ENCODE measurements around the gene IL18BP. TPM values are rescaled to one million over a fixed set of nuclear protein-coding genes. Genes with fewer than 3 reads are reported as not detected.

The IL18BP gene
- total RNA-seq (10 to 100 TPM; 15.1 to 19.6 TPM), polyA plus RNA-seq (10 to 100 TPM in 1 of 3 donors, 1 to 10 TPM in 2; 7.4 to 15.8 (median 8.6) TPM), total RNA-seq (11.9 to 18.7 (median 16.1) reads per million in 6 experiments)

- DNase-seq (peak in 7 of 10 donors; percentile 7 to 44 (median 25)), ATAC-seq (peak; percentile 76 to 92)
- no peaks in the 10 kb centered on the region for H3K27me3 Mint-ChIP-seq
- H3K27ac Mint-ChIP-seq, result peak within 1 kb of the TSS; percentile 95 to 99 (median 98)
- peaks cover 3 to 26% (median 4%) of the 10 kb centered on the region in 3 donors for H3K36me3 Mint-ChIP-seq
- H3K4me1 Mint-ChIP-seq, result peaks cover 26 to 43% (median 39%) of the 10 kb centered on the region in 4 donors
- H3K4me3 Mint-ChIP-seq, result peak within 1 kb of the TSS; percentile 85 to 96 (median 92)
- POLR2A ChIA-PET, result interaction anchor here (0.7 to 1.4 kb wide), 3 partner anchors 22 to 70 kb away, joined by 3 to 4 read pairs (median 3); partner anchors contain the start of genes RNF121 and XNDC1N
- H3K9me3 Mint-ChIP-seq, result no peaks in the 10 kb centered on the region
These were observed at the start of gene IL18BP for GRCh38 chr11:71998649-71999310. TSS of gene IL18BP (plus strand) at chr11:71998909. CDS start at chr11:71999985, 1,076 bp downstream.

DNA sequence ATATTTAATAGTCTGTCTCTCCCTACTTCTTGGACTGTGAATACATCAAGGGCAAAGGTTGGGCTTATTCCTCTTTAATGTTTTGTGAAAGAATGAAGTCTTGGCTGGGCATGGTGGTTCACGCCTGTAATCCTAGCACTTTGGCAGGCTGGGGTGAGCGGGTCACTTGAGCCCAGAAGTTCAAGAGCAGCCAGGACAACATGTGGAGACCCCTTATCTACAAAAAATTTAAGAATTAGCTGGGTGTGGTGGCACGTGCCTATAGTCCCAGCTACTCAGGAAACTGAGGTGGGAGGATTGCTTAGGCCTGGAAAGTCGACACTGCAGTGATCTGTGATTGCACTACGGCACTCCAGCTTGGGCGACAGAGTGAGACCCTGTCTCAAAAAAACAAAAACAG lies 49.7 kb upstream of the IL18BP start:
- no peak for DNase-seq
- Mint-ChIP-seq H3K27ac (peak overlapping the region in 1 of 10 donors; percentile 19), H3K27me3 (no peaks in the 10 kb centered on the region), H3K36me3 (peaks cover 0 to 21% (median 0%) of the 10 kb centered on the region in 3 donors), H3K4me3 (peak overlapping the region in 1 of 10 donors; percentile 56), H3K4me1 (peaks cover 13 to 26% (median 22%) of the 10 kb centered on the region in 4 donors), H3K9me3 (no peaks in the 10 kb centered on the region)
- POLR2A ChIA-PET, result no interaction called here
- no peak for ATAC-seq

- peaks cover 11 to 44% (median 29%) of the 10 kb centered on the region in 4 donors for H3K4me1 Mint-ChIP-seq
These were observed 46.9 kb upstream of the IL18BP start for GRCh38 chr11:71951741-71952310.

DNA sequence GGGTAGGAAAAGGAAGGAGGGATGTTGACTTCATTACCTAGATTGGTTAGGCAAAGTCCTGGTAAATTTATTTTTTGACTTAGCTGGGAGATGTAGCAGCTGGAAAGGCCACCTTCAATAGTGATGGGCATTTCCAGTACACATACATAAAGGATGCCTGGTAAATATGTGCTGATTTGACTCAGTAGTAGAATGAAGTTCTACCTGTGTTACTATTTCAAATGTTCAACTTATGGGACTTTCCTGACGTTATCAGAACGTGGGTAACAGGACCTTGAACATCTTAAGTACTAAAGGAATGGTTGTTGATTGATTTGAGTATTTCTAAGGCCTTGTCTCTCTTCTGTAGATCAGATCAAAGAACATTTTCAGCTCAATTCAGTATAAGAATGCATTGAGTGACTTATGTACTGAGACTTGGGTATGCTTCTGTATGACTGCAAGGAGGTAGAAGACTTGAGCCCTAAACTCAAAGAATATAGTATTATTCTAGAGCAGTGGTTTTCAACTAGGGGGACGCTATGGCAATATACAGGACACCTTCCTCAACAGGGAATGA lies 42.7 kb upstream of the IL18BP start:
- no peak for DNase-seq
- POLR2A ChIA-PET, result no interaction called here
- Mint-ChIP-seq H3K27me3 (no peaks in the 10 kb centered on the region), H3K9me3 (no peaks in the 10 kb centered on the region), H3K4me1 (peaks cover 10 to 40% (median 25%) of the 10 kb centered on the region in 4 donors), H3K4me3 (no peak overlapping the region), H3K36me3 (peaks cover 5 to 26% (median 6%) of the 10 kb centered on the region in 3 donors), H3K27ac (peak overlapping the region in 4 of 10 donors; percentile 22 to 34 (median 24))
- no peak for ATAC-seq

More at GRCh38 chr11:71951741-71952310, 46.9 kb upstream of the IL18BP start:
- no peak for DNase-seq
- no peak overlapping the region for H3K4me3 Mint-ChIP-seq
- H3K9me3 Mint-ChIP-seq, result no peaks in the 10 kb centered on the region
- no peak for ATAC-seq
- POLR2A ChIA-PET, result interaction anchor here (0.7 kb wide), 1 partner anchor 91 kb away, joined by 3 read pairs; no protein-coding TSS in a partner anchor
- H3K36me3 Mint-ChIP-seq, result peaks cover 0 to 8% (median 0%) of the 10 kb centered on the region in 3 donors
- H3K27me3 Mint-ChIP-seq, result no peaks in the 10 kb centered on the region
- no peak overlapping the region for H3K27ac Mint-ChIP-seq

DNA sequence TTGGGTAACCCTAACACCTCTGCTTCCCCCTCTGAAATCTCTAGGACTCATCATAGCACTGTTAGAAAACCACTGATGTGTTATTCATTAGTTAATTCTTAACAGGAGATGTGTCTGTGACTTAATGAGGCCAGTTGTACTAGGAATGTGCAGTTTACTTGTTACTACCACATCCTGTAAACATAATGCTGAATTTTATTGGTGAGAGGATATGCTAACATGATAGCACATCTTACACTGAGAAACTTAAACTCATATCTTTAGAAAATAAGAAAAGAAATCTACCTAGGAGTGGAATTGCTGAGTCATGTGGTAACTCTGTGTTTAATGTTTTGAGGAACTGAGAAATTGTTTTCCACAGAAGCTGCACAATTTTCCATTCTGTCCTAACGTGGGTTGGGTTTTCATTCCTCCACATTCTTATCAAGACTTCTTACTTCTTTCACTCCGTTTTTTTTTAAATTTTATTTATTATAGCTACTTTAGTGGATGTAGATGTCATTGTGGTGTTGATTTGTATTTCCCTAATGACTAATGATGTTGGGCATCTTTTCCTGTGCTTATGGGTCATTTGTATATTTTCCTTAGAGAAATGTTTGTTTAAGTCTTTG lies 36.2 kb upstream of the IL18BP start:
- POLR2A ChIA-PET, result interaction anchor here (0.7 kb wide), 1 partner anchor 18 kb away, joined by 5 read pairs; no protein-coding TSS in a partner anchor
- H3K4me1 Mint-ChIP-seq, result peaks cover 0 to 10% (median 2%) of the 10 kb centered on the region in 4 donors

DNA sequence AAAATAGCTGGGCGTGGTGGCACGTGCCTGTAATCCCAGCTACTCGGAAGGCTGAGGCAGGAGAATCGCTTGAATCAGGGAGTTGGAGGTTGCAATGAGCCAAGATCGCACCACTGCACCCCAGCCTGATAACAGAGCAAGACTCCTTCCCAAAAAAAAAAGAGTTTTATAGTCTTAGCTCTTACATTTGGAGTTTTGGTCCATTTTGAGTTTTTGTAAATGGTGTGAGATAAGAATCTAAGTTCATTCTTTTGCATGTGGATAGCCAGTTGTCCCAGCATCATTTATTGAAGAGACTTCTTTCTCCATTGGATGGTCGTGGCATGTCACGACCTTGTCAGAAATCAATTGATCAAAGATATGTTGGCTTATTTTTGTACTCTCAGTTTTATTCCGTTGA lies 35.2 kb upstream of the IL18BP start:
- POLR2A ChIA-PET, result no interaction called here
- Mint-ChIP-seq H3K4me3 (no peak overlapping the region), H3K27ac (peak overlapping the region in 1 of 10 donors; percentile 21), H3K36me3 (peaks cover 10 to 70% (median 25%) of the 10 kb centered on the region in 3 donors), H3K9me3 (no peaks in the 10 kb centered on the region), H3K4me1 (peaks cover 0 to 10% (median 0%) of the 10 kb centered on the region in 4 donors), H3K27me3 (no peaks in the 10 kb centered on the region)
- DNase-seq (no peak), ATAC-seq (no peak)

More for the DNA sequence above, 36.2 kb upstream of the IL18BP start:
- no peak for ATAC-seq
- no peak for DNase-seq
- Mint-ChIP-seq H3K4me3 (no peak overlapping the region), H3K36me3 (peaks cover 7 to 63% (median 25%) of the 10 kb centered on the region in 3 donors), H3K9me3 (no peaks in the 10 kb centered on the region), H3K27me3 (no peaks in the 10 kb centered on the region), H3K27ac (peak overlapping the region in 2 of 10 donors; percentile 2 to 33)

DNA sequence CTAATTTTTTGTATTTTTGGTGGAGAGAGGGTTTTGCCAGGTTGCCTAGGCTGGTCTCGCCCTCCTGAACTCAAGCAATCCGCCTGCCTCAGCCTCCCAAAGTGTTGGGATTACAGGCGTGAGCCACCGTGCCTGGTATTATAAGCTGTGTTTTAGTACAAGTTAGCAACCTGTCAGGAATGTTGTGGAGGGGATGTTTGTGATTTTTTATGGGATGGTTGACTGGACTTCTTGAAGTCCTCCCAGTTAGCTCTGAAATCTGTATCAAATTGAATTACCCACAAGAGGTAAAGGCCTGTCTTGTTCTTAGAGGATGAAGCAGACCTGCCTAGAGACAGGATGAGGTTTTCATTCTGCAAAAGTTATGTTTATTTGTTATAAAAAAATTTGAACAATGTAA lies 34.1 kb upstream of the IL18BP start:
- DNase-seq (no peak), ATAC-seq (no peak)
- Mint-ChIP-seq H3K27me3 (no peaks in the 10 kb centered on the region), H3K4me3 (no peak overlapping the region), H3K4me1 (peaks cover 0 to 10% (median 0%) of the 10 kb centered on the region in 4 donors), H3K9me3 (no peaks in the 10 kb centered on the region), H3K36me3 (peaks cover 11 to 68% (median 25%) of the 10 kb centered on the region in 3 donors), H3K27ac (no peak overlapping the region)
- POLR2A ChIA-PET, result no interaction called here

GRCh38 chr11:71971680-71972079 lies 27.0 kb upstream of the IL18BP start:
- H3K36me3 Mint-ChIP-seq, result peaks cover 2 to 45% (median 4%) of the 10 kb centered on the region in 3 donors
- H3K4me3 Mint-ChIP-seq, result no peak overlapping the region
- no peaks in the 10 kb centered on the region for H3K27me3 Mint-ChIP-seq
- H3K4me1 Mint-ChIP-seq, result no peaks in the 10 kb centered on the region
- DNase-seq (no peak), ATAC-seq (no peak)
- no peaks in the 10 kb centered on the region for H3K9me3 Mint-ChIP-seq
- H3K27ac Mint-ChIP-seq, result no peak overlapping the region
- POLR2A ChIA-PET, result interaction anchor here (0.5 kb wide), 1 partner anchor 71 kb away, joined by 6 read pairs; no protein-coding TSS in a partner anchor

DNA sequence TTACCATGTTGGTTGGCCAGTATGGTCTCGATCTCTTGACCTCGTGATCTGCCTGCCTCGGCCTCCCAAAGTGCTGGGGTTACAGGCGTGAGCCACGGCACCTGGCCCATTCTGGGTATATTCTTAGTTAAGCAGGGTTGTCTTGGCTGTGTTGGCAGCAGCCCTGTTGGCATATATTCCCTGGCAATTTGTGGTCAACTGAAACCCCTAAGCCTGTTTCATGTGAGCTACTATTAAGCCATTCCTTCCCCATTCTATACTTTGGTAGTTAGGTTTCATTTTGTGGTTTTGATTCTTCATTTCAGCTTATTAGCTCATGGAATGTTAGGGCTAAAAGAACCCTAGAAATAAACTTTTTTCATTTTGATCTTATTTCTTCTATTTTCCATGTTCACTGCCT lies 22.2 kb upstream of the IL18BP start:
- Mint-ChIP-seq H3K9me3 (no peaks in the 10 kb centered on the region), H3K4me1 (peaks cover 0 to 9% (median 5%) of the 10 kb centered on the region in 4 donors), H3K4me3 (no peak overlapping the region), H3K27ac (peak overlapping the region in 1 of 10 donors; percentile 6), H3K36me3 (peaks cover 0 to 48% (median 4%) of the 10 kb centered on the region in 3 donors), H3K27me3 (no peaks in the 10 kb centered on the region)
- DNase-seq (no peak), ATAC-seq (no peak)
- POLR2A ChIA-PET, result no interaction called here

- H3K27me3 Mint-ChIP-seq, result no peaks in the 10 kb centered on the region
- DNase-seq, result no peak
- peak overlapping the region in 1 of 10 donors; percentile 58 for H3K27ac Mint-ChIP-seq
- POLR2A ChIA-PET, result no interaction called here
- peaks cover 0 to 48% (median 4%) of the 10 kb centered on the region in 3 donors for H3K36me3 Mint-ChIP-seq
- H3K4me1 Mint-ChIP-seq, result peaks cover 0 to 9% (median 5%) of the 10 kb centered on the region in 4 donors
- ATAC-seq, result no peak
- no peaks in the 10 kb centered on the region for H3K9me3 Mint-ChIP-seq
- no peak overlapping the region for H3K4me3 Mint-ChIP-seq
These were observed 21.6 kb upstream of the IL18BP start for GRCh38 chr11:71977090-71977489.

GRCh38 chr11:71977743-71978418 lies 20.8 kb upstream of the IL18BP start:
- Mint-ChIP-seq H3K9me3 (no peaks in the 10 kb centered on the region), H3K4me1 (peaks cover 0 to 9% (median 6%) of the 10 kb centered on the region in 4 donors), H3K27me3 (no peaks in the 10 kb centered on the region), H3K4me3 (no peak overlapping the region), H3K27ac (peak overlapping the region in 3 of 10 donors; percentile 0 to 27 (median 14)), H3K36me3 (peaks cover 0 to 49% (median 6%) of the 10 kb centered on the region in 3 donors)
- DNase-seq, result peak in 9 of 10 donors; percentile 16 to 69 (median 48)
- ATAC-seq, result peak; percentile 61 to 70
- POLR2A ChIA-PET, result interaction anchor here (0.6 kb wide), 1 partner anchor 12 kb away, joined by 3 read pairs; no protein-coding TSS in a partner anchor

DNA sequence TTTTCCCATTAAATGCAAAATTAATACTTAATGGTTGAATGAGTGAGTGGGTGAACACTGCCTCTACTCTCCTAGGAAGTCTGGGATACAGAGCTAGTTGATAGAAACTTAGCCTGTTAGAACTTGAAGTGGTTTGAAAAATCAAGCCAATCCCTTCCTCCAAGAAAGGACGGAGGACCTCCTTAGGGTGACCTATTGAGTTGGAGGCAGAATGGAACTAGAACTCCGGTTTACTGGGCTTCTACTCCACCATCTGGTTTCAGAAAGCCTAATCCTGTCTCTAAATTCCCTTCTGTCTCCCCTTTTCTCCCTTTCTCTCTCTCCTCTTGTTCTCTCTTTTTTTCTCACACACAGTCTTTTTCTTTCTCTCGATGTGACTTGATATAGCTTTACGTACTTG lies 19.6 kb upstream of the IL18BP start:
- H3K4me3 Mint-ChIP-seq, result no peak overlapping the region
- no peak for ATAC-seq
- H3K9me3 Mint-ChIP-seq, result no peaks in the 10 kb centered on the region
- DNase-seq, result no peak
- peaks cover 0 to 9% (median 6%) of the 10 kb centered on the region in 4 donors for H3K4me1 Mint-ChIP-seq
- no peak overlapping the region for H3K27ac Mint-ChIP-seq
- no peaks in the 10 kb centered on the region for H3K27me3 Mint-ChIP-seq
- peaks cover 0 to 59% (median 10%) of the 10 kb centered on the region in 3 donors for H3K36me3 Mint-ChIP-seq
- POLR2A ChIA-PET, result interaction anchor here (0.5 kb wide), 1 partner anchor 61 kb away, joined by 4 read pairs; no protein-coding TSS in a partner anchor

Measured in naive thymus-derived CD8-positive, alpha-beta T cell (primary cell).